VCaP (cell line): ENCODE results near the gene CCNT2.
A peak's percentile ranks its signal among the peaks of the same experiment; 100 is the strongest.

ENCODE experiments used
- H3K27ac ChIP-seq: fragments of 450-650 bp; 2 replicates; pipeline ENCODE4 v1.5.1; 2017
- CTCF ChIP-seq: fragments of 450-650 bp; conservative IDR thresholded peaks from 2 replicates; pipeline ENCODE4 v1.5.1; 2017; ENCODE audit warnings: mild to moderate bottlenecking, moderate library complexity

The CCNT2 gene

GRCh38 chr2:134926231-134926931 lies 7.8 kb downstream of the CCNT2 start:
- no peak overlapping the region for H3K27ac ChIP-seq
- no peak for TF ChIP-seq CTCF

GRCh38 chr2:134927195-134927594 lies 8.6 kb downstream of the CCNT2 start:
- no peak for TF ChIP-seq CTCF

DNA sequence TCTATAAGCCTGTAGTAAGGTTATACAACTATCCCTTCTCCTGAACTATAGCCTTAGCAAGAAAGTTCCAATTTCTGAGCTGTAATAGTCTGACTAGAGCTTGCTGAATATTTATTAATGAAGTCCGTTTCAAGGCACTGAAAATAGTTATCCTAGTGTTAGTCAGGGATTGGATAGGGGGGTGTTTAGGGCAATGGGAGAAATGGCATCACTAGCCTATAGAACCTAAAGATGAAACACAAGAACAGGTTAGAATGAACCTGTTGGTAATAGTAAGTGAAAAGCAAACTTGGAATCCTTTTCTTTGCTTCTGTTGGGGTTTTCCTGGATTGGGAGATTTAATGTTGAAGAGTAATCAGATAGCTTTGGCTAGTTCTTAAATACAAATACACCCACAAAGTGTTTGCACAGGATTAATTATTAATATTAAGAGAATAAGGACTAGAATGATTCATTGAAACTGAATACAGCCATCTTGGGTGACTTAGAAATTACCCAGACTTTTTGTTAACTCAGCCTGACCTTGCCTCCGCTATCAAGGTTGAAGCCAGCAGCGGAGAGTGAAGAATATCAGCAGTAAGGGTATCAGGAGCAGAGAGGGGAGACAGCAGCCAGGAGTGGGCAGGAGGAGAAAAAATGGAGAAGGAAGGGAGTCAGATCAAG lies 14.4 kb downstream of the CCNT2 start:
- no peak for TF ChIP-seq CTCF
- H3K27ac ChIP-seq, result peak overlapping the region; percentile 66

More at GRCh38 chr2:134927195-134927594, 8.6 kb downstream of the CCNT2 start:
- H3K27ac ChIP-seq, result no peak overlapping the region

DNA sequence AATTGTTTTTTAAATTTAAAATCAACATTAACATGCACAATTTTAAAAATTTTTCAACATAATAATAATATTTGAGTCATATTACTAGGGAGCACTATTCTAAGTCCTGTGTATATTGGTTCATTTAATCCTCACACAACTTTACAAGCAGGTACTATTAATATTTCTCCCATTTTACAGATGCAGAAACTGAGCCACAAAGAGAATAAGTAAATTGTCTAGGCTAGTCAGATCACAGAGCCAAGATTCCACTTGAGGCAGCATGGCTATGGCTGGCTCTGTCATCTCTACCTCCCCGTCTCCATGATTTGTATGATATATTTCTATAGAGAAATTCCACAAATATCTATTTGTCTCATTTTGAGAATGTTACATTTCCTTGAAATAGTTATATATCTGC lies 15.1 kb downstream of the CCNT2 start:
- H3K27ac ChIP-seq, result peak overlapping the region; percentile 66
- no peak for TF ChIP-seq CTCF

DNA sequence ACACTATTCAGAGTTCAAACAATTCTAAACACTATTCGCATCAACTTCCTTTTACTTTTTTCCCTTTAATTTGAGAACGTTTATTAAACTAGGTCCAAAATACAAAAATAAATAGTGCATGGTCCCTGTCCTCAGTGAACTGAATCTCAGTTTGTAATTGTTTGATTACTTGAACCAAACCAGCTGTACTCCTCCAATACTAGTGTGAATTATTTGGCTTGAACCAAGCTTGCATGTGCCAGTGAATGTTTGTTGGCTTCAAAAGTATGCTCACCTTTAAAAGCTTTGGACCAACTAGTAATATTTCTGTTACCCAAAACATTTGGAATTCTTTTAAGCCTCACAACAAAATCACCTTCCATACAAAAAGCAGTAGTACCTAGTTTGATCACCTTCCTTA lies 15.5 kb downstream of the CCNT2 start:
- H3K27ac ChIP-seq, result peak overlapping the region; percentile 66
- no peak for TF ChIP-seq CTCF

GRCh38 chr2:134934641-134935040 lies 16.0 kb downstream of the CCNT2 start:
- TF ChIP-seq CTCF, result no peak
- peak overlapping the region; percentile 66 for H3K27ac ChIP-seq

DNA sequence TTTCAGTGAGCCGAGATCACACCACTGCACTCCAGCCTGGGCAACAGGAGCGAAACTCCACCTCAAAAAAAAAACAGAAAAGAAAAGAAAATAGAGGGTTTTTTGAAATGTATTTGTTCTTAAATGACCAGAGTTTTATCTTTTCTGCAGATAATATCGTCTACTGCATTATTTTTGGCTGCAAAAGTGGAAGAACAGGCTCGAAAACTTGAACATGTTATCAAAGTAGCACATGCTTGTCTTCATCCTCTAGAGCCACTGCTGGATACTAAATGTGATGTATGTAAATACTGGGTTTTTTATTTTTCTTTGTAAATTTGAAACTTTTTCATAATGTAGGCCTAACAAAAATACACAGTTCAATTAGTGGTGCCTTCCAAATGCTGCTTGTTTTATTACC lies 18.1 kb downstream of the CCNT2 start:
- H3K27ac ChIP-seq, result peak overlapping the region; percentile 80
- no peak for TF ChIP-seq CTCF
